SK-N-MC (cell line): Measurements from ENCODE around the gene GPR55.

Experiments used
- EZH2 ChIP-seq: fragments of 200-600 bp; sonication (generic); IDR thresholded peaks from one replicate; pipeline ENCODE4 v1.6.1; 2017; ENCODE audit warnings: antibody characterized with exemption
- POLR2AphosphoS5 ChIP-seq: IDR thresholded peaks from 2 replicates; pipeline ENCODE4 v1.6.1; 2012; ENCODE audit warnings: mild to moderate bottlenecking, low read depth, low read length, borderline replicate concordance

- TF ChIP-seq EZH2 = no peak
- no peak for TF ChIP-seq POLR2AphosphoS5
These were observed 39.2 kb upstream of the GPR55 start for GRCh38 chr2:230964136-230964730.
